ENCODE data around the gene SULT1C2. TPM values are rescaled to one million over a fixed set of nuclear protein-coding genes. Genes with fewer than 3 reads are reported as not detected.

The SULT1C2 gene
- total RNA-seq, 1 donor from 2014 or later: 0.37 TPM

GRCh38 chr2:108287169-108287568, 1.5 kb upstream of the SULT1C2 start:
- DNase-seq (ENCODE audit: low read depth): no peak

DNA sequence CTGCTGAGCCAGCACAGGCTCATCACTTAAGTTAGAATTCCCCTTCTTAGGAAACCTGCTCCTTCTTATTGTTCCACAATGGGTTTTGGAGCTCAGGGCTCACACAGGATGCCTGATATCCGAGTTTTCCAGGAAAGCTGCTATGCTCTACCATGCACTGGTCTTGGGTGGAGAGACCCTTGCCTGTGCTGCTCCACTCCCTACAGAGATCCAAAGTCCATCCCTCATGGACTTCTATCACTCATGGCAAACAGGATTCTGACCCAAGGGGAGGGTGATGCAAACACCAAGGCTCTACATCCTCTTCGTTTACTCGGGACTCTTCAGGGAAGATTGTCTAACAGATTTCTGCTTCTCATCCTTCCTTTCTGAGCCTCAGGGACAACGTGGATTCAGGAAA, 5.2 kb downstream of the SULT1C2 start:
- DNase-seq (ENCODE audit: low read depth): no peak

DNA sequence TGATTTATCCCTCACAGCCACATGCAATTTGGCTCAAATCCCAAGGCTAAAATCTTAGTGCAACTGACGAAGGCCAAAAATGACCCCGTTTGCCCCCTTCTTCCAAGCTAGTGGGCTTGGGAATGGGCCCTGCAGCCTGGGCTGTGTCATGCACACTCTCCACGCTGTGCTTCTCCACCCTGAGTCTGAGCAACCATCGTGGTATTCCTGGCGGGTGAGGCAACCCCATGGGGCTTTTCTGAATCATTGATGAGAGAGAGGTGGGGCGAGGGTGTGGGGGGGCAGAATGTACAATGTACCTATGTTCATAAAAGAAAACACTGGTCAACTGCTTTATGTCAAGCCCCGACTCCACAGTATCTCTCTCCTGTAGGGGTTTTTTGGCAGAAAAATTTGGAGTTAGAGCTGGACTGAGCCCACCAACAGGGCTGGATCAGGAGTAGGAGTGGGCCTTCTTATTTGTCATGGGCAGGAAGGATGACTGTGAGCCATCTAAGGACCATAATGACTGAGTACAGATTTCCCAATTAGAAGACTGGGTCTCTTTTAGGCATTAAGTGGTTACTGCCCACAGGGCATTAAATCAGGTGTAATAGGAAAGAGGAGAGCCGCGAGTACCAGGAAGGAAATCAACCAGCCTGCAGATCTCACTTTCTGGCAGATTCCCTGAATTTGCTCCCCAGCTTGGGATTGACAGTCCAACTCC, 8.9 kb downstream of the SULT1C2 start:
- DNase-seq (ENCODE audit: low read depth): peak; percentile 66

GRCh38 chr2:108301558-108301957, 12.9 kb downstream of the SULT1C2 start:
- no peak for DNase-seq (ENCODE audit: low read depth)

- no peak for DNase-seq (ENCODE audit: low read depth)
Measured at GRCh38 chr2:108304975-108305374, 16.3 kb downstream of the SULT1C2 start.

GRCh38 chr2:108305901-108306300, 17.2 kb downstream of the SULT1C2 start:
- no peak for DNase-seq (ENCODE audit: low read depth)

DNA sequence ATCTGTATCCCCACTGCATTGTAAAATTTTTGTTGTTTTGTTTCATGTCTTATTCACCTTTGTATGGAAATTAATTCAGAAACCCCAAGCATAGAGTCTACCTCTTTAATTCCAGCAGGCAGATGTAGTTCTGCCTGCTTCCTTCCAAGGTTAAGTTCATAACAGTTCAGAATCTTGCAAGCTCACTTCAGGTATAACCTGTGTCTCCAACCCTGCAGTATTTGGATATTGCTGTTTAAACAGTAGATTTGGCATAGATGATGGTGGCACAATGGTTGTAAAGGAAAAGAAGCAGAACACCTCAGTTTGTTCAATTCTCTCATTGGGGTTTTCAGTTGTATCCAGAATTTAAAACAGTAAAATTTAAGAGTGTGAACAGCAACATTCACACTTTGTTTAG, 21.2 kb downstream of the SULT1C2 start:
- DNase-seq (ENCODE audit: low read depth): no peak

GRCh38 chr2:108314586-108315296, 26.0 kb downstream of the SULT1C2 start:
- DNase-seq (ENCODE audit: low read depth): no peak

GRCh38 chr2:108315444-108315934, 26.8 kb downstream of the SULT1C2 start:
- DNase-seq (ENCODE audit: low read depth): peak; percentile 84

DNA sequence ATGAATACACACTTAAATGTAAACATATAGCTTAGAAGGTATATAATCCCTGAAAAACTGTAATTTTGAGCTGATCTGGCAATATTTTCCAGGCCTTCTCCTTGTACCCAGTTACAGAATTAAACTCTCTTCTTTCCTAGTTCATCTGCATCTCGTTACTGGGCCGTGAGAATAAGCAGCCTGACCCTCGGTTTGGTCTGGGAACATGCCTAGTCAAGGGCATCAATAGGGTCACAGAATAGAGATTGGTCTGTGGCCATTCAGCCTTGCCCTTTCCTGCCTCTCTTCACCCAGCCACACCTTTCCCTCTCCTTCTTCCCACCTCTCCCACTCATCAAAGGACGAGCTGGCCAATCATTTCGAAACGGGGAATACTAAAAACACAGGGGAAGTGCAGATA, 27.3 kb downstream of the SULT1C2 start:
- no peak for DNase-seq (ENCODE audit: low read depth)

- no peak for DNase-seq (ENCODE audit: low read depth)
Measured at GRCh38 chr2:108316461-108317258, 28.0 kb downstream of the SULT1C2 start.

DNA sequence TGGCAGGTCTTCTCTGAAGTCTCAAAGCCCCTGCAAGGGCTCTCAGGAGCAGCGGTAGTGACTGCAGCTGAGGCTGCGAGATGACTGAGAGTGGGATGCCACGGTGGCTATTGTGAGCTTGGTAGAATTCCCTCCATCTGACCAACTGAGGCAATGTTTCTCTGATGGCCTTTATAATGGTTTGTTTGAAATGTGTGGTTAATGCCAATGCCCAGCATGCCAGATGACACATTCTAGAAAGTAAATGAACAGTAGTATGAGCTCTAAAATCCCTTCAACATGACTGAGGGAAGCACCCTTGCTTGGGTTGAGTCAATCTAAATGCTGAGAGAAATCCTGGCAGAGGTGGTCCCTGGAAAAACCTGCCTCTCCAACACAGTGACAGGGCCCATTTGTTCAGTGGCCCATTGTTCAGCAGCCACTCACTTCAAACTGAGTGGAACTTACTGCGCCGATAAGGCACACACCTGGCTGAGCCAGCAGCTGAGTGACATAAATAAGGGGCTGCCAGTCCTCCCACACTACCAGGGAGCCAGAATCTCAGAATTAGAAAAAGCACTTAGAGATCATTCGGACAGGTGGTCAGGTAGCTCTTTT, 31.7 kb downstream of the SULT1C2 start:
- DNase-seq (ENCODE audit: low read depth): peak; percentile 40

- no peak for DNase-seq (ENCODE audit: low read depth)
Measured at GRCh38 chr2:108323619-108324018, 34.9 kb downstream of the SULT1C2 start.

DNA sequence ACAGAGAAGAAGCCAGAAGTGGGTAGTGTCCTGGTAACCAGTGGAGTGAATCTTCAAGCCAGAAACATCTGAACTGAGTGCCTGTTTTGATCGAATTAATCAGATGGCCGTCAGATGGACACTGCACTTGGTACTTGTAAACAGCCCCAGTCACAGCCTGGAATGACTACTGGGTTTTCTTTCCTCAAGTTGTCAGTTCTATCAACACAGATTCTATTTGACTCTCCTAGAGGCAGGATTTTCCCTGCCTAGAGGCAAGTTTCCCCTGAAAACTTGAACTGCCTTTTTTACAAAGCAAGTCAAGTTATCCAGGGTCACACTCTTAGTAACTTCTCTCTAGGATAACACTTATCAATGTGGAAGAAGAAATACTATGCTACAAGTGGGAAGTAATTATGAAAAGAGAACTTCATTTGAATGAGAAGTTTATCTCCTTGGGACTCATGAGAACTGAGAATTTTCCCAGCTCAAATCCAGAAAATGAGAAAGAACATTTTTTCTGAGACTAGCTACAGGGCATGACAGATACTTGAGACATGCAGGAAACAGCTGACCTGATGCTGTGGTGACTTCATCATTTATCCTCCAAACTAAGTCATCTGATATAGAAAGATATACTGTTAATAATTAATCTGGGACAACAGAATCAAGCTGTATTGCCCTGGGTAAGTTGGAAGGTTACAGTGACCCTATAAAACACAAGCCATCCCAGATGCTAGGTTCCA, 36.0 kb downstream of the SULT1C2 start:
- DNase-seq (ENCODE audit: low read depth): peak; percentile 60

- DNase-seq (ENCODE audit: low read depth): no peak
Measured at GRCh38 chr2:108325756-108326155, 37.1 kb downstream of the SULT1C2 start.

DNA sequence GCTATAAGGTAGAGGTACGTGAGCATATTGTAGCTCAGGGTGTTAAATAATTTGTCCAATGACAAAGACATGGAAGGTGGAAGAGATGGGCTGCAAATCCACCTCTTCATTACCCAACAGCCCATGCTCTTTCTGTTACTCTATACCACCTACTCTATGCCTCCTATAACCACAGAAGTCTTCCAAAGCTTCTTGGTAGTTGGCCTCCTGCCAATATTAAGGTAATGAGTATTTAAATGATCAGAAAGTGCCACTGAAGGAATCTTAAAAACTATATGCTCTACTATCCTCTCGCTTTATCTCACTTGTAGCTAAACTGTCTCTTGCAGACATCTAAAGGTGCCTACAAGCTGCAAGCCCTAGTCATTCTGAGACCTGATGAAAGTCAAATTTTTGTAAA, 41.1 kb downstream of the SULT1C2 start:
- DNase-seq (ENCODE audit: low read depth): no peak

DNA sequence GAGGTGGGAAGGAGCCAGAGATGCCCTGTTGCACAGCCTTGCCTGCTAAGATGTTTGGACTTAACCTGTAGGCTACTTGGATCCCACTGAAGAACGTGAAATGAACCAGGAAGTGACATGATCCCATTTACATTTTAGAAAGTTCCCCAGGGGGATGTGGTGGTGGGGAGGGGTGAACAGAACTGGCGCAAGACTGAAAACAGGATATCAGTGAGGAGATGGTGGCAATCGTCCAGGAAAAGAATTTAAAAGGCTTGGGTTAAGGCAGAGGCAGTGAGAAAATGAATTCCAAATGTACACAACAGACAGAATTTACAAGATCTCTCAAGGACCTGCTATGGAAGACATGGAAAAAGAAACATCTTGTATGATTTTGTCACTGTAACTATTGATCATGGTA, 42.3 kb downstream of the SULT1C2 start:
- DNase-seq (ENCODE audit: low read depth): no peak

GRCh38 chr2:108345951-108346350, 57.3 kb downstream of the SULT1C2 start:
- no peak for DNase-seq (ENCODE audit: low read depth)

GRCh38 chr2:108346827-108347226, 58.1 kb downstream of the SULT1C2 start:
- DNase-seq (ENCODE audit: low read depth): no peak

DNA sequence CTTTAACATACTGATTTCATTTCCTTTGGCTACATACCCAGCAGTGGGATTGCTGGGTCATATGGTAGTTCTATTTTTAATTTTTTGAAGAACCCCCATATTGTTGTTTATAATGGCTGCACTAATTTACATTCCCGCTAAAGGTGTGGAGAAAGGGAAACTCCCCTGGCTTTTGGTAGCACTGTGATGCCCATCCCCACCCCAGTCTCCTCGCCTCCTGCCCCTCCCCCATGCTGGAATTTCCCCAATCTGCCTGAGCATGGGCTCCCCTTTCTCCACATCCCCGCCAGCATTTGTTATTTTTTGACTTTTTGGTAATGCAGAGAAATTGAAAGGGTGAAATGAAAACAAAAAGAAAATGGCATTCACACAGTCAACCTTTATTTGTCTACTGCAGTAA, 59.1 kb downstream of the SULT1C2 start:
- no peak for DNase-seq (ENCODE audit: low read depth)
